Subcutaneous adipose tissue (tissue), 4 donors: Measurements from ENCODE around the gene HYAL1. TPM values are rescaled to one million over a fixed set of nuclear protein-coding genes. Genes with fewer than 3 reads are reported as not detected.

ENCODE experiments used
- CTCF ChIP-seq: fragments of 450-650 bp; IDR thresholded peaks from one replicate; pipeline ENCODE4 v1.5.1; 2016; ENCODE audit warnings: low read depth, mild to moderate bottlenecking, control low read depth, antibody characterized with exemption, moderate library complexity
- total RNA-seq, 4 donors: library from RNA; depleted of rRNA; stranded (reverse); fragments of >200 nt; gene quantifications; one replicate each; pipeline ENCODE4 v1.1.0, GENCODE V29; 2016

Gene HYAL1
- total RNA-seq, 4 donors from 2014 or later = 3.1 to 13.8 (median 4.7) TPM

- TF ChIP-seq CTCF = no peak
These were observed 21.2 kb upstream of the HYAL1 start for GRCh38 chr3:50324351-50325112.

- no peak for TF ChIP-seq CTCF
These were observed 20.3 kb upstream of the HYAL1 start for GRCh38 chr3:50323614-50324199.

GRCh38 chr3:50323092-50323600, 19.8 kb upstream of the HYAL1 start:
- TF ChIP-seq CTCF = no peak

- TF ChIP-seq CTCF = no peak
These were observed 19.2 kb upstream of the HYAL1 start, which contains the start of gene HYAL2 for GRCh38 chr3:50322386-50323091. TSS of gene HYAL2 (minus strand) at chr3:50322745. CDS start at chr3:50320489, 2,256 bp downstream.

GRCh38 chr3:50322115-50322385, 18.7 kb upstream of the HYAL1 start:
- TF ChIP-seq CTCF = no peak

GRCh38 chr3:50321336-50322114, 18.2 kb upstream of the HYAL1 start:
- no peak for TF ChIP-seq CTCF

- TF ChIP-seq CTCF = no peak
These were observed 17.5 kb upstream of the HYAL1 start for GRCh38 chr3:50320853-50321335.
